DOHH2 (cell line): ENCODE measurements around the gene ANKRD2.

Experiments
- H3F3A ChIP-seq: fragments of 200-600 bp; sonication (generic), shearing (Covaris generic); 2 replicates; pipeline ENCODE4 v1.6.0; 2016; ENCODE audit warnings: antibody characterized with exemption, mild to moderate bottlenecking; ENCODE audit not compliant: control insufficient read depth, insufficient read depth
- H3K27ac ChIP-seq: fragments of 200-600 bp; sonication (generic); 2 replicates; pipeline ENCODE4 v1.5.1; 2014; ENCODE audit warnings: low read depth, mild to moderate bottlenecking, low read length, moderate library complexity
- H3K27me3 ChIP-seq: fragments of 200-600 bp; sonication (generic); 2 replicates; pipeline ENCODE4 v1.6.1; 2014; ENCODE audit warnings: mild to moderate bottlenecking, low read length, mixed read lengths; ENCODE audit not compliant: control insufficient read depth
- H3K36me3 ChIP-seq: fragments of 200-600 bp; sonication (generic); 2 replicates; pipeline ENCODE4 v1.6.1; 2014; ENCODE audit warnings: mild to moderate bottlenecking, low read length, moderate library complexity, mixed read lengths; ENCODE audit not compliant: control insufficient read depth
- H3K4me1 ChIP-seq: fragments of 200-600 bp; sonication (generic); 2 replicates; pipeline ENCODE4 v1.6.1; 2014; ENCODE audit warnings: mild to moderate bottlenecking, low read length, mixed read lengths; ENCODE audit not compliant: control insufficient read depth
- H3K4me2 ChIP-seq: fragments of 200-600 bp; sonication (generic); 2 replicates; pipeline ENCODE4 v1.6.0; 2014; ENCODE audit warnings: mild to moderate bottlenecking, low read length, moderate library complexity
- H3K4me3 ChIP-seq: fragments of 200-600 bp; sonication (generic); 2 replicates; pipeline ENCODE4 v1.5.1; 2014; ENCODE audit warnings: mild to moderate bottlenecking, low read length, mixed read lengths
- H3K79me2 ChIP-seq: fragments of 200-600 bp; sonication (generic); 2 replicates; pipeline ENCODE4 v1.6.1; 2014; ENCODE audit warnings: mild to moderate bottlenecking, low read length, mixed read lengths; ENCODE audit not compliant: control insufficient read depth
- H3K9me2 ChIP-seq: fragments of 200-600 bp; sonication (generic); replicated peaks from 2 replicates; pipeline ENCODE4 v1.6.1; 2014; ENCODE audit warnings: mild to moderate bottlenecking, low read length, mixed read lengths; ENCODE audit not compliant: control insufficient read depth
- H3K9me3 ChIP-seq: fragments of 200-600 bp; sonication (generic); 2 replicates; pipeline ENCODE4 v1.6.1; 2014; ENCODE audit warnings: antibody characterized with exemption, low read length, mixed read lengths; ENCODE audit not compliant: control insufficient read depth, insufficient read depth
- H4K20me1 ChIP-seq: fragments of 200-600 bp; sonication (generic); 2 replicates; pipeline ENCODE4 v1.6.0; 2014; ENCODE audit warnings: low read depth, mild to moderate bottlenecking, antibody characterized with exemption, low read length, moderate library complexity; ENCODE audit not compliant: control insufficient read depth, insufficient read depth
- EZH2phosphoT487 ChIP-seq: fragments of 200-600 bp; sonication (generic); IDR thresholded peaks from 2 replicates; pipeline ENCODE4 v1.6.1; 2017; ENCODE audit warnings: borderline replicate concordance, mild to moderate bottlenecking, antibody characterized with exemption, low read length, moderate library complexity, mixed read lengths
- TF ChIP-seq, protein P1 (sequence below): fragments of 200-600 bp; sonication (generic); IDR thresholded peaks from one replicate; pipeline ENCODE4 v1.5.1; 2014; ENCODE audit warnings: antibody characterized with exemption, mild to moderate bottlenecking, low read depth, low read length; ENCODE audit not compliant: poor library complexity, severe bottlenecking

ANKRD2 gene

GRCh38 chr10:97532935-97533671 lies 39.5 kb upstream of the ANKRD2 start:
- Histone ChIP-seq H3K9me2 (no peaks in the 10 kb centered on the region), H3K9me3 (no peaks in the 10 kb centered on the region), H3F3A (no peaks in the 10 kb centered on the region), H3K36me3 (no peaks in the 10 kb centered on the region), H4K20me1 (no peaks in the 10 kb centered on the region), H3K79me2 (no peaks in the 10 kb centered on the region), H3K27me3 (0 out of 2 replicates have a peak, but pooled peaks cover 2% of the 10 kb centered on the region), H3K4me3 (no peak overlapping the region), H3K27ac (no peak overlapping the region), H3K4me1 (no peaks in the 10 kb centered on the region), H3K4me2 (no peak overlapping the region)
- no peak for TF ChIP-seq EZH2phosphoT487
- TF ChIP-seq, protein P1, sequence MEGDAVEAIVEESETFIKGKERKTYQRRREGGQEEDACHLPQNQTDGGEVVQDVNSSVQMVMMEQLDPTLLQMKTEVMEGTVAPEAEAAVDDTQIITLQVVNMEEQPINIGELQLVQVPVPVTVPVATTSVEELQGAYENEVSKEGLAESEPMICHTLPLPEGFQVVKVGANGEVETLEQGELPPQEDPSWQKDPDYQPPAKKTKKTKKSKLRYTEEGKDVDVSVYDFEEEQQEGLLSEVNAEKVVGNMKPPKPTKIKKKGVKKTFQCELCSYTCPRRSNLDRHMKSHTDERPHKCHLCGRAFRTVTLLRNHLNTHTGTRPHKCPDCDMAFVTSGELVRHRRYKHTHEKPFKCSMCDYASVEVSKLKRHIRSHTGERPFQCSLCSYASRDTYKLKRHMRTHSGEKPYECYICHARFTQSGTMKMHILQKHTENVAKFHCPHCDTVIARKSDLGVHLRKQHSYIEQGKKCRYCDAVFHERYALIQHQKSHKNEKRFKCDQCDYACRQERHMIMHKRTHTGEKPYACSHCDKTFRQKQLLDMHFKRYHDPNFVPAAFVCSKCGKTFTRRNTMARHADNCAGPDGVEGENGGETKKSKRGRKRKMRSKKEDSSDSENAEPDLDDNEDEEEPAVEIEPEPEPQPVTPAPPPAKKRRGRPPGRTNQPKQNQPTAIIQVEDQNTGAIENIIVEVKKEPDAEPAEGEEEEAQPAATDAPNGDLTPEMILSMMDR = no peak

- H3F3A ChIP-seq = no peaks in the 10 kb centered on the region
- no peak overlapping the region for H3K27ac ChIP-seq
- H4K20me1 ChIP-seq = 0 out of 2 replicates have a peak, but pooled peaks cover 3% of the 10 kb centered on the region
- no peak overlapping the region for H3K4me2 ChIP-seq
- H3K9me3 ChIP-seq = no peaks in the 10 kb centered on the region
- no peak overlapping the region for H3K4me3 ChIP-seq
- H3K9me2 ChIP-seq = no peaks in the 10 kb centered on the region
- no peaks in the 10 kb centered on the region for H3K4me1 ChIP-seq
- no peaks in the 10 kb centered on the region for H3K79me2 ChIP-seq
- H3K27me3 ChIP-seq = 0 out of 2 replicates have a peak, but pooled peaks cover 2% of the 10 kb centered on the region
- no peaks in the 10 kb centered on the region for H3K36me3 ChIP-seq
- TF ChIP-seq, protein P1 = no peak
- TF ChIP-seq EZH2phosphoT487 = no peak
Observed at GRCh38 chr10:97533888-97534287, 38.7 kb upstream of the ANKRD2 start.

GRCh38 chr10:97534746-97535367 lies 37.7 kb upstream of the ANKRD2 start:
- H3K27me3 ChIP-seq = 0 out of 2 replicates have a peak, but pooled peaks cover 2% of the 10 kb centered on the region
- H3K79me2 ChIP-seq = no peaks in the 10 kb centered on the region
- no peaks in the 10 kb centered on the region for H3K9me2 ChIP-seq
- H3K4me1 ChIP-seq = no peaks in the 10 kb centered on the region
- no peak overlapping the region for H3K4me2 ChIP-seq
- no peaks in the 10 kb centered on the region for H3K9me3 ChIP-seq
- H3K27ac ChIP-seq = no peak overlapping the region
- TF ChIP-seq, protein P1 = peak; percentile 79
- TF ChIP-seq EZH2phosphoT487 = no peak
- H3K4me3 ChIP-seq = no peak overlapping the region
- no peaks in the 10 kb centered on the region for H3K36me3 ChIP-seq
- 0 out of 2 replicates have a peak, but pooled peaks cover 3% of the 10 kb centered on the region for H4K20me1 ChIP-seq
- no peaks in the 10 kb centered on the region for H3F3A ChIP-seq
